Activated T-cell treated with anti-CD3 and anti-CD28 coated beads, Interleukin-2, amount 50 U/mL, for 24 hours (primary cell): ENCODE data around the gene SMCO4.
"Not testable (repeated sequence)": the region's sequence is repeated elsewhere in the genome, so short reads cannot be mapped to it uniquely, and the experiment has no call there.

Source experiments
- DNase-seq: peaks from one replicate; pipeline ENCODE4 v3.0.0-alpha.2; 2020
- H3K27ac Mint-ChIP-seq: 2 replicates; pipeline ENCODE4 v1.8.0; 2020; ENCODE audit warnings: mild to moderate bottlenecking, mixed read lengths
- H3K27me3 Mint-ChIP-seq: 2 replicates; pipeline ENCODE4 v1.8.0; 2020; ENCODE audit warnings: mixed read lengths
- H3K36me3 Mint-ChIP-seq: 2 replicates; pipeline ENCODE4 v1.8.0; 2020; ENCODE audit warnings: low read depth, mixed read lengths
- H3K4me1 Mint-ChIP-seq: 2 replicates; pipeline ENCODE4 v1.8.0; 2020; ENCODE audit warnings: low read depth, mixed read lengths
- H3K4me3 Mint-ChIP-seq: 2 replicates; pipeline ENCODE4 v1.8.0; 2020; ENCODE audit warnings: mild to moderate bottlenecking, moderate library complexity, mixed read lengths
- H3K9me3 Mint-ChIP-seq: 2 replicates; pipeline ENCODE4 v1.8.0; 2020; ENCODE audit warnings: mixed read lengths

SMCO4 gene

DNA sequence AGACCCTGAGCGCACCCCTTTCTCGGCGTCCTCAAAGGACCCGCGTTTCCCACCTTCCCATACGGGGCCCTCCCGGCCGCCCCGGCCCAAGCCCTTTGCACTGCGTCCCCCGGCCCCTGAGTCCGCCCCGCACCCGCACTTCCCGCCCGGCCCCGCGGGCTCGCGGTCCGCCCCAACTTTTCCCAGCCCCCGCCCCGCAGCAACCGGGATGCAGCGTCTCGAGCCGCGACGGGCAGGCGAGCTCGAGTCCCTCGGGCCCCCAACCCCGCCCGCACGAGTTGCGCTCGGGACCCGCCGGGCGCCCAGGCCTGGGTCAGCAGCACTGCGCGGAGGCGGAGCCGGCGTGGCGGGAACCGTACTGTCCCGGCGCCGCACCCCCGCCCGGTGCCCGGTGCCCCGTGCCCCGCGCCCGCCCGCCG is 371 bp downstream of the SMCO4 start:
- peak overlapping the region; percentile 89 for H3K27ac Mint-ChIP-seq
- H3K4me3 Mint-ChIP-seq = peak overlapping the region; percentile 81
- H3K36me3 Mint-ChIP-seq = no peaks in the 10 kb centered on the region
- H3K27me3 Mint-ChIP-seq = peaks cover 6% of the 10 kb centered on the region
- DNase-seq = no peak
- peaks cover 29% of the 10 kb centered on the region for H3K4me1 Mint-ChIP-seq
- no peaks in the 10 kb centered on the region for H3K9me3 Mint-ChIP-seq

DNA sequence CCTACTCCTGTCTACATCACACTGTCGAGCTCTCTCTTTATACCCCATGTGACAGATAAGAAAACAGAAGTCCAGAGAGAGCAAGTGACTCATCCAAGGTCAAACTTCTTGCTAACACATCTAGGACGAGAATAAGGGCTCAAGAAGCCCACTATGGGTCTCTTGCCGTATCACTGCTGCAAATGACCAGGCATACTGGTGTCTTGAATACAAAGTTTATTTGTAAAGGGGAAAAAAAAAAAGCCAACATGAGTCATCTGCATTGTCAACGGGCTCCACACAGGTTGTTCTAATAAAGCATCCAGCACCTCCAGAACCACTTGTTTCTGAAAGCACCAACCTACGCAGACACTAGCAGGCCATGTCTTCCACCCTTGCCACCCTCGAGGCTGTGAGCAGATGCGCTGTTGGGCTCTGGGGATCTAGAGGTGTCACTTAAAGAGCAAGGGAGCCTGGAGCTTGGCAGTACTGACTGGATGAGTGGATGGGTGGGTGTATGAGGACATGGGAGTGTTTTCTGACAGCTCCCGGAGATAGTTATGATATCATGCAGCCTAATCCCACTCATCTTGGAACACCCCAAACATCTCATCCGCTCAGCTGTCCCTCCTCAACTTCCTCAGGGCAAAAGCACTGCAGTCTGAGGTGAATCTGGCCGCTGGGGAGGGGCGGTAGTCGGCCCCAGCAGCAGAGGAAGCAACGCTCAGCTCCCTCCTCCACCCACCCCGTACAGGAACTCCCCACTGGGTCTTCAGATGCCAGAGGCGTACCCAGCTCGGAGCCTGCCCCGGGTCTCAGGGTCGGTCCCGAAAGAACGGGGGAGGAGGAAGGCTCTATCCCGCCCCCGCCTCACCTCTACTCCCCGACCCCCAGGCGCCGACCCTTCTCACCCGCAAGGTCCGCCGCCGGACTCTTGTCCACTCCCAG is 1.0 kb downstream of the SMCO4 start:
- Mint-ChIP-seq H3K9me3 (no peaks in the 10 kb centered on the region), H3K36me3 (no peaks in the 10 kb centered on the region), H3K27me3 (peaks cover 6% of the 10 kb centered on the region), H3K4me3 (peak overlapping the region; percentile 81), H3K27ac (peak overlapping the region; percentile 89), H3K4me1 (peaks cover 34% of the 10 kb centered on the region)
- peak; percentile 64 for DNase-seq

DNA sequence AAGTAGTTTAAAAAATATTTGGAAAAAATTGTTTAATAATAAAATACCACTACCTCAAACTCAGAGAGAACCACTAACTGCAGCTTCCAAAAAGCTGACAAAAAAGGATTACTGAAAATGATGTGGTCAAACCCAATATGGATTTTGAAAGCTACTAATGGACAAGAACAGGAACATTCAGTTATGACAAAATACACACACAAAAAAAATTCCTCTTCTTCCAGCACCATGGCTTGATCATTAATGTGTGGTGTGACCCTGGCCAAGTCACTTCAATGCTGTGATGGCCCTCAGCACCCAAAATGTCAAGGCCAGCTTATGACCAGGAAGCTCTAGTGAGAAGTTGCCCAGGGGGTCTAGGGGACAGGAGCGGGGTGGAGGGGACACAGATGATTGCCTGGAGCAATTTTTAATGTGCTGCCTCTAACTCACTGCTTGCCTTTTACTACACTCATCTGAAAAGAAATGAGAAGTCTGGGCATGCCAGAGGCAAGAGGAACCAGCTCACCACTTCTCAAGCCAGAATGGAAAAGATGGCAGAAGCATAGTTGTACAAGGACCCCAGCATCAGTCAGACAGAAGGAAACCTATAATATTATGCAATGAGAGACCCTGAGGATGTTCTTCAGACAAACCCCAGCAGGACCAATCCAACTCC is 2.2 kb downstream of the SMCO4 start:
- Mint-ChIP-seq H3K9me3 (no peaks in the 10 kb centered on the region), H3K36me3 (no peaks in the 10 kb centered on the region), H3K27me3 (peaks cover 6% of the 10 kb centered on the region), H3K4me3 (no peak overlapping the region), H3K27ac (no peak overlapping the region), H3K4me1 (peaks cover 36% of the 10 kb centered on the region)
- no peak for DNase-seq

DNA sequence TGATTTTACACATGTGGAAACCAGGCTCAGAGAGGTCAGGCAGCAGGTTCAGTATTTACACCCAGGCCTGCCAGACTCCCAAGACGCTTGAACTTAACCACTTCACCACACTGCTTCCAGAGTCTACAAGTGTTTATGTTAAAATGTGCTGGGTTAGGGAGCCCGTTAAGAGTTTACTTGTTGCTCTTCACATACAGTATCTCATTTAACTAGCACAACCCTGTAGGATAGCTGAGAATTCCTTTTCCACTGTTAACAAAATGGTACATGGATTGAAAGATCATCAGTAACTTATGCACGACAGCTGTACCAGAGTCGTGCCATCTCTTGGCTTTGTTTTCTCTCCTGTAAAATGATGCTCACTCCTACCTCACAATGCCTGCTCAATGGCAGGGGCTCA is 2.9 kb downstream of the SMCO4 start:
- peaks cover 40% of the 10 kb centered on the region for H3K4me1 Mint-ChIP-seq

DNA sequence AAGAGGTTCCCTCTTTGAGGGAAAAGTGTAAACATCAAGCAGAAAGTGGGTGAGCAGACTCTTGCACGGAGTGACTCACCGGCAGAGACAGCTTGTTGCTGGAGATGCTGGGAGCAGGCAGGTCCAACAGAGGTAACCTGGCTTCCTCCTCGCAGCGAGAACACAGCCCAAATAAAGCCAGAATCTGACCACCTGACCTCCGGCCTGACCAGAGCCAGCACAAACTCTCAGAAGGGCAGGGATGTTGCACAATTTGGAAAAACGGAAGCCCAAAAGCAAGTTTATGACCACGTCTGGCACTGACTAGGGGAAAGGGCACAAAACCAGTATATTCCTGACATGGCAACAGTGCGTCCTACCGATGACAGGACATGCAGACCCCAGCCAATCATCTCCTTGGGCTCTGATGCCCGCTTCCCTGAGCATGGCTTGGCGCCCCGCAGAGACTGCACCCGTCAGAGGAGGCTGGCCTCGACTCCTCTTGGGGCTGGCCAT is 5.4 kb downstream of the SMCO4 start:
- Mint-ChIP-seq H3K36me3 (no peaks in the 10 kb centered on the region), H3K4me3 (no peak overlapping the region), H3K27ac (no peak overlapping the region), H3K9me3 (no peaks in the 10 kb centered on the region), H3K4me1 (peaks cover 31% of the 10 kb centered on the region), H3K27me3 (no peaks in the 10 kb centered on the region)
- no peak for DNase-seq

More for the DNA sequence above, 2.9 kb downstream of the SMCO4 start:
- no peaks in the 10 kb centered on the region for H3K36me3 Mint-ChIP-seq
- peaks cover 6% of the 10 kb centered on the region for H3K27me3 Mint-ChIP-seq
- no peak for DNase-seq
- no peak overlapping the region for H3K27ac Mint-ChIP-seq
- H3K9me3 Mint-ChIP-seq = no peaks in the 10 kb centered on the region
- H3K4me3 Mint-ChIP-seq = no peak overlapping the region

DNA sequence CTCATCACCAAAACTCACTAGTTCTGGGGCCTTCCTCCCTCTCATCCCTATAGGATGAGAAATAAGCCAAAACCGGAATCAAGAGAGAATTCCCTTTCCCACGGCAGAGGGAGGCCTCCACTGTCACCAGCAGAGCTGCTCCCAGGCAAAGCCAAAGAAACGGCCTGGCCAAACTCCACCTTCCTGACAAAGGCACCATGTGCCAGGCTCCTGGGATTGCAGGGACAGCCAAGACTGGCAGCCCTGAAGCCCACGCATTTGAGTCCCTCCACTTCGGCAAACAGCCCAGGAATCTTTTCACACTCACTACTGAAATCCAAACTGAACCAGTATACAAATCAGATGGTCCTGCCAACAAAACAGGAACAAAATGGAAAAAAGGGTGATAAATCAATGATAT is 6.1 kb downstream of the SMCO4 start:
- H3K4me1 Mint-ChIP-seq = peaks cover 35% of the 10 kb centered on the region
- no peaks in the 10 kb centered on the region for H3K36me3 Mint-ChIP-seq
- H3K27ac Mint-ChIP-seq = no peak overlapping the region
- no peak overlapping the region for H3K4me3 Mint-ChIP-seq
- H3K27me3 Mint-ChIP-seq = no peaks in the 10 kb centered on the region
- no peak for DNase-seq
- H3K9me3 Mint-ChIP-seq = no peaks in the 10 kb centered on the region

DNA sequence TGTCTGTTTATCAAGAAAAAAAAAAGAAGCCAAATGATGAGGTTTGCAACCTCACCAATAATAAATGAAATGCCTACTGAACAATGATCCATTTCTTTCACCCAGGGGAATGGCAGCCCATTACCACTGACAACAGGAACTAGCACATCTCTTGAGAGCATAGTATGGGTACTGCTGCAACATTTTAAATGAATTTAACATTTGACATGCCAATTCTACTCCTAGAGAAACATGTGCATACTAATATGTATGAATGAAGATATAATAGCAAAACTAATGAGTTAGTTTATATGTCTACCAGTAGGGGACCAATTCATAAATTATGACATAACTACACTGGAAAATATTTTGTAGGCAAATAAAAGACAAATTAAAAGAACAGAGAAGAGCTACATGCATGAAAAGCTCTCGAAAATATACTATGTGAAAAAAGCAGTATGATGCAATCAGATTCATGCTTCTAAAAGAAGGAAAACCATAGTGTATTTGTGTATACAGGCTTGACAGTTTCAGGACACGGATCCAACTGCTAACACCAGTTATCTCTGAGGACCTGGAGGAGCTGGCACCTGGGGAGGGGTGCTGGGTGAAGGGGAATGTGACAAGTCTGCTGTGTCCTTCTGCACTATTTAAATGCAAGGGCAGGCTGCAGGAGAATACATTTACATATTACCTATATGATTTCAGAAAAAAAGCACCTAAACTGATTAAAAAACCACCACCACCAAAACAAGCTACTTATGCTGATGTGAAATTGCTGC is 6.9 kb downstream of the SMCO4 start:
- Mint-ChIP-seq H3K4me1 (peaks cover 36% of the 10 kb centered on the region), H3K27ac (no peak overlapping the region), H3K4me3 (no peak overlapping the region), H3K9me3 (no peaks in the 10 kb centered on the region), H3K36me3 (no peaks in the 10 kb centered on the region), H3K27me3 (no peaks in the 10 kb centered on the region)
- DNase-seq = no peak

DNA sequence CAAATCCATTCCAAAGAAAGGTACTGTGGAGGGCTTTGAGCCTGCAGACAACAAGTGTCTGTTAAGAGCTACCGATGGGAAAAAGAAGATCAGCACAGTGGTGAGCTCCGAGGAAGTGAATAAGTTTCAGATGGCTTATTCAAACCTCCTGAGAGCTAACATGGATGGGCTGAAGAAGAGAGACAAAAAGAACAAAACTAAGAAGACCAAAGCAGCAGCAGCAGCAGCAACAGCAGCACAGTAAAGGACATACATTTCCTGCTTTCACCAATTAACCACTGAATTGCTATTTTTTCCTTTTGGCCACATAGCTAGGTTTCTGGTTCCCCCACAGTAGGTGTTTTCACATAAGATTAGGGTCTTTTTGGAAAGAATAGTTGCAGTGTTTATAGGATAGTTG is 7.6 kb downstream of the SMCO4 start:
- not testable (repeated sequence) for H3K36me3 Mint-ChIP-seq, H3K4me3 Mint-ChIP-seq, DNase-seq, H3K9me3 Mint-ChIP-seq, H3K27me3 Mint-ChIP-seq, H3K27ac Mint-ChIP-seq
- H3K4me1 Mint-ChIP-seq = peaks cover 39% of the 10 kb centered on the region

DNA sequence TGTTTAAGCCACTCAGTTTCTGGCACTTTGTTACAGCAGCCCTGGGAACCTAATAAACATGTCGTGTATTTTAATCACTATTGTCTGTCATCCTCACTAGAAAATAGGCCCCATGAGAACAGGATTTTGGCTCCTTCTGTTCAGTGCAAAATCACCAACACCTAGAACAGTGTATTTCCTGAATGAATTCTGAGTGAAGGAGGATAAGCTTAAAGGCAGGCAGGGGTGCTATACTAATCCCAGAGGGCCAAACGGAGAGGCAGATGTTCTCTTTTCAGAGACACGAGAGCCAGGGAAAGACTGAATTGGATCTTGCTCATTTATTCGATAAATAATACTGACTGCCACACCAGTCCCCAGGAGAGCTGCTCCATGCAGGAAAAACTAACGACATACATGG is 10.4 kb downstream of the SMCO4 start:
- DNase-seq = no peak
- no peaks in the 10 kb centered on the region for H3K27me3 Mint-ChIP-seq
- peak overlapping the region; percentile 74 for H3K27ac Mint-ChIP-seq
- H3K9me3 Mint-ChIP-seq = no peaks in the 10 kb centered on the region
- no peak overlapping the region for H3K4me3 Mint-ChIP-seq
- H3K4me1 Mint-ChIP-seq = peaks cover 62% of the 10 kb centered on the region
- H3K36me3 Mint-ChIP-seq = no peaks in the 10 kb centered on the region

DNA sequence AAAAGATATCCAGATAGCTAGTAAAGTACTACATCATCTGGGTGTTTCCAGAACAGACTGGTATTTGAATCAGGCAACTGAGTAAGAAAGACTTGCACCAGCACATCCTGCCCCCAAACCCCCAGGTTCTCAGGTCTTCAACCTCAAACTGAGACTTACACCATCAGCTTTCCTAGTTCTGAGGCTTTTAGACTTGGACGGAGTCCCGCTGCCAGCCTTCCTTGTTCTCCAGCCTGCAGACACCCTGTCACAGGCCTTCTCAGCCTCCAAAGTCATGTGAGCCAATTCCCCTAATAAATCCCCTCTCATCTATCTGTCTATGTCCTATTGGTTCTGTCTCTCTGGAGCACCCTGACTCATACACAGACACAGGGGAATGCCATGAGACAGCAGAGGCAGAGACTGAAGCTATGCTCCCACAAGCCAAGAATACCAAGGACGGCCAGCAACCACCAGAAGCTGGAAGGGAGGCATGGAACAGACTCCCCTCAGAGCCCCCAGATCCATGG is 10.9 kb downstream of the SMCO4 start:
- no peaks in the 10 kb centered on the region for H3K27me3 Mint-ChIP-seq
- H3K27ac Mint-ChIP-seq = peak overlapping the region; percentile 74
- no peaks in the 10 kb centered on the region for H3K36me3 Mint-ChIP-seq
- DNase-seq = no peak
- peaks cover 59% of the 10 kb centered on the region for H3K4me1 Mint-ChIP-seq
- H3K4me3 Mint-ChIP-seq = no peak overlapping the region
- no peaks in the 10 kb centered on the region for H3K9me3 Mint-ChIP-seq

DNA sequence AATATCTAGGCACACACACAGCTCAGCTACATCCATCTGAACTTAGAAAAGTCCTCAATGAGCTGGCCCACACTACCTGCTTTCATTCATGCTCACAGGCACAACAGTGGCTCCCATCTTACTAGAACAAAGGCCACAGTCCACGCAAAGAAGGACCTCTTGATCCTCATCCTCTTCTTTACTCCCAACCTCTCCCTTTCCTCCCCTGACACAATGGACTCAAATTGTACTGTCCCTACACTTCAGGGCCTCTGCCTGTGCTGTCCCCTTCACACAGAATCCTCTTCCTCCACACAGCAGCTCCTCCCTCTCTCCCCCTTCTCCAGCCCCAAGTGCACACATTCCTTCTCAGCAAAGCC is 12.7 kb downstream of the SMCO4 start:
- Mint-ChIP-seq H3K27me3 (no peaks in the 10 kb centered on the region), H3K9me3 (no peaks in the 10 kb centered on the region), H3K27ac (peak overlapping the region; percentile 72), H3K4me1 (peaks cover 69% of the 10 kb centered on the region), H3K36me3 (no peaks in the 10 kb centered on the region), H3K4me3 (no peak overlapping the region)
- no peak for DNase-seq

DNA sequence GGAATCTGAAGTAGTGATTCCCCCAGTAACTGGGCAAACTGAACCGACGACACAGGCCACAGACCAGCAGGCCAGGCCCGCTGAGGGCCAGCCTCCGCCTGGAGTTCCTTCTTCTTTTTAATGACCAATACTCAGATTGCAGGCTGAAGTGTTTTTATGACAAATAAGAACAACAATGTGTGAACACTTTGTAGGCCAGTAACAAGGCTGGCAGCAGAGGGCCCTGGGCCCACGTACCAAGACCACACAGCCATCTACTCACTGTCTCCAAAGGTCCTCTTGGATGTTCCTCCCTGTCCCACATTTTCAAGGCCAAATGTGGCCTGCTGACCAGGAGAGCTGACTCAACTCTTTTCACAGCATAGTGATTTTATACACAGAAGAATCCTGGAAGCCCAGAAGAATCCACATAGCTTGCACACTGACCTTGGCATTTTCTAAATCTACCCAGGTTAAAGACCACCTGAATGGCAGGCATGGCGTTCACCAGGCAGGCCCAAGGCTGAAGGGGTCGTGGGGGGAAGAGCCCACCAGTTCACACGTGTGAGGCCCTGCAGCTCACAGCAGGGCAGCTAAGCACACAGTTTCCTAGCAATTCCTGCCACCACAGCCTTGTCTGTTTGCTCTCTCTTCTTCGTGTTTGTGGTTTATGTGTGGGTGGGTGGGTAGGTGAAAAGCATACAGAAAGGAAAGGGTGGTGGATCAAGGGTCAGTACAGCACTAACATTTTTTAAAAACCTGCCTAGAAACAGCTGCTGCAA is 13.3 kb downstream of the SMCO4 start:
- Mint-ChIP-seq H3K4me3 (no peak overlapping the region), H3K4me1 (peaks cover 66% of the 10 kb centered on the region), H3K9me3 (no peaks in the 10 kb centered on the region)

DNA sequence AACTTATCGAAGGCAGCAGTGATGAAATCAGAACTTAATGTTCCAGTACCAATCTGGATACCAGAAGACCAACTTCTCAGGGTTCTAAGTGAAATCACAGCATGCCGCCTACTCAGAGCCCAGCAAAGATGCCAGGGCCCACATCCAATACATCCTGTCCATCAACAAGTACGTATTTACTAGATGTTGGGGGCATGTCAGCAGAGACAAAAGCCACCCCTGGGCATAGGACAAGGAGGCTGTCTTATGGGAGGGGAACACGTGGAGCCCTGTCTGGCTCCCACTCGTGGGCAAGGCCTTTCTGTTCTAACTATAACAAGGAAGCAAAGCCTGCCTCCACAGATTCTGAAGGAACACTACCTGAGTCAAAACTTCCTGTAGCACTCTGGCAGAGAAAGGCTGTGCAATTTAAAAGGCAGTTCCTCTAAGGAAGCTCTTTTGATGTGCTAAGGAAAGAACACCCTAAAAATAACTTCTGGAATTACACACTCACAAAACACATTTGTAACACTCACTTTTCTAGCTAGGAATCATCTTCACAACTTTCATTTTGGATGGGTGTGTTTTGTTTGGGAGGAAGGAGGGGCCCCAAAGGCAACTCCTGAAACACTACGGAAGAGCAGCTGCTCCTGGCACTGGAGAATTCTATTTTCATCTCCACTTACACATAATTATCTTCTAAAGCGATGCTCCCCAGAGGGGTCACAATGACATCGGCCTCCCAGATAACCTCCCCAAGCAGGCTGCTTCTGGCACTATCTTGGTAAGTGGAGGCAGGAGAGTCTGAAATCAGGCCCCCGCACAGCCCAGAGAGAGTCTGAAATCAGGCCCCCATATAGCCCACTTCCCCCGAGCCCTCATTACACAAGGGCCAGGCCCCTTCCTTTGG is 14.2 kb downstream of the SMCO4 start:
- no peaks in the 10 kb centered on the region for H3K9me3 Mint-ChIP-seq
- peak overlapping the region; percentile 72 for H3K27ac Mint-ChIP-seq
- H3K4me3 Mint-ChIP-seq = no peak overlapping the region
- peaks cover 74% of the 10 kb centered on the region for H3K4me1 Mint-ChIP-seq
- H3K27me3 Mint-ChIP-seq = no peaks in the 10 kb centered on the region
- H3K36me3 Mint-ChIP-seq = no peaks in the 10 kb centered on the region
- no peak for DNase-seq

More for the DNA sequence above, 13.3 kb downstream of the SMCO4 start:
- H3K27ac Mint-ChIP-seq = peak overlapping the region; percentile 72
- no peaks in the 10 kb centered on the region for H3K36me3 Mint-ChIP-seq
- no peaks in the 10 kb centered on the region for H3K27me3 Mint-ChIP-seq
- DNase-seq = no peak
